H1 (cell line): ENCODE data around the gene FOXN1. TPM values are rescaled to one million over a fixed set of nuclear protein-coding genes. Genes with fewer than 3 reads are reported as not detected.

Source experiments
- CREB1 ChIP-seq: IDR thresholded peaks from 2 replicates; pipeline ENCODE4 v1.6.1; 2012; ENCODE audit warnings: inconsistent platforms
- KDM1A ChIP-seq: fragments of 200-600, 300-600 bp; sonication (generic); IDR thresholded peaks from 2 replicates; pipeline ENCODE4 v1.7.1; 2016; ENCODE audit warnings: mild to moderate bottlenecking, low read length, borderline replicate concordance
- polyA plus RNA-seq, 7 experiments: library from polyadenylated mRNA; depleted of rRNA in 3 of 7; stranded (reverse) in 5 of 7; unstranded in 2 of 7; fragments of >200 nt in 5 of 7; fragments of 200-250 nt in 2 of 7; gene quantifications; 1 replicate in 5 of 7; 2 replicates in 1 of 7; 4 replicates in 1 of 7; pipeline versions ENCODE4 v1.2.1 to v1.2.3, GENCODE V29; 2011 to 2013; ENCODE audit warnings: missing spikeins in 2 of 7, mixed read lengths in 2 of 7
- total RNA-seq: library from RNA; stranded (reverse); fragmentation: NEBNext Ultra II Directional; extraction: Animal tissue kit (Norgen Biotek cat#: 25700); gene quantifications from 2 replicates; pipeline ENCODE4 v1.2.1, GENCODE V29; 2021
- TF ChIP-seq, protein P1 (sequence below): IDR thresholded peaks from 2 replicates; pipeline ENCODE4 v1.6.1; 2012; ENCODE audit warnings: inconsistent platforms

FOXN1 gene
- total and polyA plus RNA-seq, 2 of the 8 experiments (the other 6 are each of a cell fraction or from before 2014, with no cell fraction given) = not detected

DNA sequence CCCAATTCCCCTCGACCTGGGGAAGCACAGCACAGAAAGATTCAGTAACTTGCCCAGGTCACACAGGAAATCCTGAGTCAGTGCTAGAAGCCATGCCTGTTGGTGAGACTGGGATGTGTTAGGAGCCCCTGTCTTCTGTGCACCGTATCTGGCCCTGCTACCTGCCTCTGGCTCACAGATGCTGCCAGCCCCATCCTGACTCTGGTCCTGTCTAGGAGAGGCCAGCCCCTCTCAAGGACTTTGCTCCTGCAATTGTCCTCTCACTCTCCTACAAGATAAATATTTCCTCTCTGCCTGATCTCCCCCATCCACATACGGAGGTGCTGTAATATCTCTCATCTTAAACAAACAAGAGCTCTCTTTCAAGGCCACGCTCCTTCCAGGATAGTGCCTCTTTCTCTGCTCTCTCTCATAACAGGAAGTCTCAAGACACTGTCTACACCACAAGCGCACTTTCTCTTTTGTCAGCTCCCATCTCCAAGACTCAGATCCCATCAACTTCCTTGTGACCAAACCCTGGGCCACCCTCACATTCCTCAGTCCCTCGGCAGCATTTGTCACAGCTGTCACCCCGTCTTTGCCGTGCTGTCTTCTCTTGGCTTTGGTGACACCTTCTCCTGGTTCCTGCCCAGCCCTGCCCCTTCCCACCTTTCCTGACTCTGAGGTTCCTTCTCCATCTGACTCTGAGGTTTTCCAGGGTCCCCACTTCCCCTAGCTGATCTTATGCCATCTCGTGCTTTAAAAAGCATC lies 30.8 kb upstream of the FOXN1 start (continued):
- TF ChIP-seq, protein P1, sequence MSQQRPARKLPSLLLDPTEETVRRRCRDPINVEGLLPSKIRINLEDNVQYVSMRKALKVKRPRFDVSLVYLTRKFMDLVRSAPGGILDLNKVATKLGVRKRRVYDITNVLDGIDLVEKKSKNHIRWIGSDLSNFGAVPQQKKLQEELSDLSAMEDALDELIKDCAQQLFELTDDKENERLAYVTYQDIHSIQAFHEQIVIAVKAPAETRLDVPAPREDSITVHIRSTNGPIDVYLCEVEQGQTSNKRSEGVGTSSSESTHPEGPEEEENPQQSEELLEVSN = no peak
- no peak for TF ChIP-seq CREB1
- TF ChIP-seq KDM1A = no peak
